Lung (tissue), 12 donors: ENCODE measurements around the gene NSG2. TPM values are rescaled to one million over a fixed set of nuclear protein-coding genes. Genes with fewer than 3 reads are reported as not detected.
"Not testable (repeated sequence)": the region's sequence is repeated elsewhere in the genome, so short reads cannot be mapped to it uniquely, and the experiment has no call there.

ENCODE experiments used
- ATAC-seq: fragments of 200-7000 bp; cut with Tn5 transposase; one replicate; pipeline ENCODE4 v1.9.1; 2020; ENCODE audit warnings: moderate number of reproducible peaks; ENCODE audit not compliant: insufficient read depth, low FRiP score
- DNase-seq, 3 donors: peaks; one replicate each; pipeline ENCODE4 v3.0.0-alpha.2; 2013 to 2017
- H3K27ac ChIP-seq, 2 donors: one replicate each; pipeline ENCODE4 v1.5.1; 2013; ENCODE audit warnings: mild to moderate bottlenecking in 2 of 2, moderate library complexity in 2 of 2, control low read depth in 1 of 2, inconsistent platforms in 1 of 2, low read depth in 1 of 2, low read length in 1 of 2
- H3K27me3 ChIP-seq, 3 donors: one replicate each; pipeline ENCODE4 v1.5.1; 2013; ENCODE audit warnings: low read length in 2 of 3; ENCODE audit not compliant: control insufficient read depth in 3 of 3, insufficient read depth in 3 of 3
- H3K36me3 ChIP-seq, 4 donors: one replicate each; pipeline ENCODE4 v1.5.1; 2013; ENCODE audit warnings: low read length in 4 of 4, mild to moderate bottlenecking in 1 of 4, moderate library complexity in 1 of 4; ENCODE audit not compliant: control insufficient read depth in 4 of 4, insufficient read depth in 4 of 4
- H3K4me1 ChIP-seq, 5 donors: one replicate each; pipeline ENCODE4 v1.5.1; 2013; ENCODE audit warnings: low read length in 5 of 5, mild to moderate bottlenecking in 2 of 5, moderate library complexity in 1 of 5; ENCODE audit not compliant: control insufficient read depth in 5 of 5, insufficient read depth in 5 of 5
- H3K4me3 ChIP-seq: one replicate; pipeline ENCODE4 v1.5.1; 2013; ENCODE audit warnings: mild to moderate bottlenecking, control low read depth, moderate library complexity
- H3K9ac ChIP-seq, 2 donors: one replicate each; pipeline ENCODE4 v1.5.1; 2013; ENCODE audit warnings: low read length in 2 of 2, control low read depth in 1 of 2; ENCODE audit not compliant: insufficient read depth in 1 of 2
- H3K9me3 ChIP-seq, 4 donors: one replicate each; pipeline ENCODE4 v1.5.1; 2013; ENCODE audit warnings: low read length in 3 of 4, mild to moderate bottlenecking in 1 of 4, moderate library complexity in 1 of 4; ENCODE audit not compliant: control insufficient read depth in 4 of 4, insufficient read depth in 3 of 4
- WGBS, 2 donors: extraction: QIAGEN DNeasy Blood & Tissue Kit; methylation state at CpG; one replicate each; pipeline ENCODE4 v1.1.7; 2013; 5-methylcytosine and 5-hydroxymethylcytosine counted together
- polyA plus RNA-seq, 2 donors: library from polyadenylated mRNA; stranded (reverse); fragments of 200-250 nt; gene quantifications; one replicate each; pipeline ENCODE4 v1.2.1, GENCODE V29; 2013
- total RNA-seq, 2 donors: library from RNA; depleted of rRNA in 1 of 2; stranded (reverse); fragments of >200 nt in 1 of 2; gene quantifications; one replicate each; pipeline ENCODE4 v1.2.1, GENCODE V29; 2014 to 2021
- TF ChIP-seq, protein P1 (sequence below): IDR thresholded peaks from 2 replicates; pipeline ENCODE4 v1.5.1; 2012; ENCODE audit warnings: mild to moderate bottlenecking; ENCODE audit errors: control extremely low read depth, extremely low read depth
- donor health status: control.
- donor health status: control.
- donor health status: Bipolar disorder and iron deficiency.
- donor health status: healthy.
- donor health status: DM: yes; HTN: yes; CAD: no.

NSG2 gene
- total and polyA plus RNA-seq, 4 donors = 0.13 to 1.6 (median 0.16) TPM; not detected in 1

DNA sequence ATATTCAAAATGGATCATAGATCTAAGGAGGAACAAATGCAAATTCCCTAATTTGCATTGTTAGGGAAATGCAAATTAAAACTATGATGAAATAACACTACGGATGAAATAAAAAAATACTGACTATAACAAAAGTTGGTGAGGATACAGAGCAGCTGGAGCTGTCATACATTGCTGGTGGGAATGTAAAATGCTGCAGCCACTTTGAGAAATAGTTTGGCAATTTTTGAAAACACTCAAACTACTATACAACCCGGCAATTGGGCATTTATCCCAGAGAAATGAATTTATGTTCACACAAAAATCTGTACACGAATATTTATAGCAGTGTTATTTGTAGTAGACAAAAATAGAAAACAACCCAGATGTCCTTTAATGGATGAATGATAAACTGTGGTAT lies 34.1 kb upstream of the NSG2 start:
- H3K9ac ChIP-seq = no peak overlapping the region
- TF ChIP-seq, protein P1, sequence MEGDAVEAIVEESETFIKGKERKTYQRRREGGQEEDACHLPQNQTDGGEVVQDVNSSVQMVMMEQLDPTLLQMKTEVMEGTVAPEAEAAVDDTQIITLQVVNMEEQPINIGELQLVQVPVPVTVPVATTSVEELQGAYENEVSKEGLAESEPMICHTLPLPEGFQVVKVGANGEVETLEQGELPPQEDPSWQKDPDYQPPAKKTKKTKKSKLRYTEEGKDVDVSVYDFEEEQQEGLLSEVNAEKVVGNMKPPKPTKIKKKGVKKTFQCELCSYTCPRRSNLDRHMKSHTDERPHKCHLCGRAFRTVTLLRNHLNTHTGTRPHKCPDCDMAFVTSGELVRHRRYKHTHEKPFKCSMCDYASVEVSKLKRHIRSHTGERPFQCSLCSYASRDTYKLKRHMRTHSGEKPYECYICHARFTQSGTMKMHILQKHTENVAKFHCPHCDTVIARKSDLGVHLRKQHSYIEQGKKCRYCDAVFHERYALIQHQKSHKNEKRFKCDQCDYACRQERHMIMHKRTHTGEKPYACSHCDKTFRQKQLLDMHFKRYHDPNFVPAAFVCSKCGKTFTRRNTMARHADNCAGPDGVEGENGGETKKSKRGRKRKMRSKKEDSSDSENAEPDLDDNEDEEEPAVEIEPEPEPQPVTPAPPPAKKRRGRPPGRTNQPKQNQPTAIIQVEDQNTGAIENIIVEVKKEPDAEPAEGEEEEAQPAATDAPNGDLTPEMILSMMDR = no peak
- H3K4me1 ChIP-seq = peaks cover 0 to 4% (median 0%) of the 10 kb centered on the region in 5 donors
- 65 to 75% methylated on average over 3 of the region's 3 CpGs for WGBS, 2 donors
- DNase-seq = peak; percentile 76 to 97 (median 94)
- H3K9me3 ChIP-seq = no peaks in the 10 kb centered on the region
- ATAC-seq = no peak
- no peak overlapping the region for H3K4me3 ChIP-seq
- H3K27me3 ChIP-seq = no peaks in the 10 kb centered on the region
- no peaks in the 10 kb centered on the region for H3K36me3 ChIP-seq
- H3K27ac ChIP-seq = no peak overlapping the region

- H3K9ac ChIP-seq, H3K9me3 ChIP-seq, ATAC-seq, H3K4me1 ChIP-seq, H3K4me3 ChIP-seq, H3K36me3 ChIP-seq, H3K27me3 ChIP-seq, H3K27ac ChIP-seq: not testable (repeated sequence)
- DNase-seq = peak in 1 of 3 donors; percentile 21
- TF ChIP-seq, protein P1 = peak; percentile 2
- WGBS, 2 donors = 76 to 85% methylated on average over 12 to 14 of the region's 19 CpGs
These were observed 25.2 kb upstream of the NSG2 start for GRCh38 chr5:174020069-174020927.

- no peaks in the 10 kb centered on the region for H3K27me3 ChIP-seq
- TF ChIP-seq, protein P1 = no peak
- ATAC-seq = no peak
- H3K9me3 ChIP-seq = no peaks in the 10 kb centered on the region
- no peaks in the 10 kb centered on the region for H3K4me1 ChIP-seq
- H3K36me3 ChIP-seq = no peaks in the 10 kb centered on the region
- no peak overlapping the region for H3K27ac ChIP-seq
- no peak overlapping the region for H3K4me3 ChIP-seq
- H3K9ac ChIP-seq = no peak overlapping the region
- no peak for DNase-seq
- WGBS, 2 donors = 74 to 79% methylated on average over 3 of the region's 3 CpGs
These were observed 24.6 kb upstream of the NSG2 start for GRCh38 chr5:174020928-174021304.
